Stimulated activated CD4-positive, alpha-beta T cell treated with anti-CD3 and anti-CD28 coated beads, Interleukin-15, amount 100 ng/mL, for 24 hours (primary cell): Measurements from ENCODE around the gene KLK4.
A peak's percentile ranks its signal among the peaks of the same experiment; 100 is the strongest.

Source experiments
- DNase-seq: peaks from one replicate; pipeline ENCODE4 v3.0.0-alpha.2; 2020

KLK4 gene

GRCh38 chr19:50911206-50912101 lies at the start of gene KLK4:
Gene KLK4 (minus strand): TSS chr19:50911395. CDS start chr19:50910738, 657 bp downstream.
- DNase-seq = no peak

GRCh38 chr19:50959731-50960500 lies 48.7 kb upstream of the KLK4 start:
- DNase-seq = no peak

DNA sequence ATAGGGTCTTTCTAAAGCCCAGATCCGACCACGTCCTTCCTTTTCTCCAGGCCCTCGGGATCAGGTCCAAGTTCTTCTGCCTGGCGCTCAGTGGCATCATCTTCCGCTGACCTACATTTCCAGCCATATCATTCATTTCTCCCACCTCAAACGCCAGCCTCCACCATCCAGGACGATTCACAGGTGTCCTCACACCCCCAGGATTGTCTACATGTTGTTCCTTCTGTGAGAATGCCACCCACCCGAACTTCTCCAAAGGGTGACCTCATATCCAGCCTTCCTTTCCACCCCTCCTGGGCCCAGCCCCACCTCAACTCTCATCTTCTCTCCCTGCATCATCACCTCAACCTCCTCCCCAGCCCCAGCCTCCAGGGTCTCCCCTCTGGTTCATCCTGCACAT lies 46.4 kb upstream of the KLK4 start:
- DNase-seq = no peak

DNA sequence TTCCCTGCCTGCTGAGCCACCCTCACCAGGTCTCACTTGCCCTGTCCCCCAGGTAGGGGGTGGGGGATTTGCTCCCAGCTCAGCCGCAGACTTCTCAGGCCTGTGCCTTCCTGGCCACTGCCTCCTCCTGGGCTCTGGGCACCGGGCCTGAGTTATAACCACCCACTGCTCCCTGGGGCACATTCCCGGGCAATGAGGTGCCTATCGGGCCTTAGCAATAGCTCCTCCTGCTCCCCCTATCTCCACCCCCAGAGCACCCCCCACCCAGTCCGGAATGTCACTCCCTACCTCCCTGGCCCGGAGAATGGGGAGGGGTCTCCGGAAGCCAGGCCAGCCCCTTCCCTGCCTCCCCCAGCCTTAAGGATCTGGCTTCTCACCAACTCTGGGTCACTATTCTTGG lies 41.7 kb upstream of the KLK4 start, which contains the start of gene KLK5:
Gene KLK5, minus strand, starts transcription at position 129 of the 400 bp plus-strand sequence. CDS start 381 bp downstream, outside the sequence.
- no peak for DNase-seq

GRCh38 chr19:50949861-50950260 lies 38.7 kb upstream of the KLK4 start:
- no peak for DNase-seq

DNA sequence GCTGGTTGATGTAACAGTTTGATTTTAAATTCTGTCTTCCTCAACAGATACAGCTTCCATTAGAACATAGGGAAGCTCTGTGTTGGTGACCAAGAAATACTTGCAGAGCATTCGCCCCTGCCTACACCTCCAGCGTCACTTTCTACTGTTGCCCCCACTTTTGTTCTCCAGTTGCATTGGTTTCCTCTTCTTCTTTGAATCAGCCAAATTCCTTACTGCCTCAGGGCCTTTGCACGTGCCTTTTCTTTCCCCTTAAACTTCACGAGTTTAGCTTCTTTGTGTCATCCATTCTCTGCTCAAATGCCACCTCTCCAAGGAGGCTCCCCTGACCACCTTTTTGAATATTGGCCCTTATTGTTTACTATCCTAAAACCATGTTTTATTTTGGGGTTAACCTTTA lies 35.9 kb upstream of the KLK4 start:
- DNase-seq = no peak

- no peak for DNase-seq
Observed at GRCh38 chr19:50944795-50945194, 33.6 kb upstream of the KLK4 start.

- DNase-seq = no peak
Observed at GRCh38 chr19:50943074-50943828, 32.1 kb upstream of the KLK4 start.

- no peak for DNase-seq
Observed at GRCh38 chr19:50939596-50939995, 28.4 kb upstream of the KLK4 start.

GRCh38 chr19:50933640-50934039 lies 22.4 kb upstream of the KLK4 start:
- no peak for DNase-seq

DNA sequence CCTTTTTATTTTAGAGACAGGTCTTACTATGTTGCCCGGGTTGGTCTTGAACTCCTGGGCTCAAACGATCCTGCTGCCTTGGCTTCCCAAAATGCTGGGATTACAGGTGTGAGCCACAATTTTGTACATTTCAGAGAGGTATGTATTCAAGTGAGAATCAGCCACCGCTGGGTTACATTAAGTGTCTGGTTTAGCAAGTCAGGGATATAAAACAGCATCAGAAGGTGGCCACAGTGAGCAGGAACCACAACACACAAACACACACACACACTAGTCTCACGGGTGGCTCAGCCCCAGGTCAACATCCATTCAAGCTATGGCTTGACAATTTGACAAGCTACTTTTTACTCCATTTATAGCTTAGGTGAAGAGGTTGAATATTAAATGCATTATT lies 21.5 kb upstream of the KLK4 start:
- no peak for DNase-seq

DNA sequence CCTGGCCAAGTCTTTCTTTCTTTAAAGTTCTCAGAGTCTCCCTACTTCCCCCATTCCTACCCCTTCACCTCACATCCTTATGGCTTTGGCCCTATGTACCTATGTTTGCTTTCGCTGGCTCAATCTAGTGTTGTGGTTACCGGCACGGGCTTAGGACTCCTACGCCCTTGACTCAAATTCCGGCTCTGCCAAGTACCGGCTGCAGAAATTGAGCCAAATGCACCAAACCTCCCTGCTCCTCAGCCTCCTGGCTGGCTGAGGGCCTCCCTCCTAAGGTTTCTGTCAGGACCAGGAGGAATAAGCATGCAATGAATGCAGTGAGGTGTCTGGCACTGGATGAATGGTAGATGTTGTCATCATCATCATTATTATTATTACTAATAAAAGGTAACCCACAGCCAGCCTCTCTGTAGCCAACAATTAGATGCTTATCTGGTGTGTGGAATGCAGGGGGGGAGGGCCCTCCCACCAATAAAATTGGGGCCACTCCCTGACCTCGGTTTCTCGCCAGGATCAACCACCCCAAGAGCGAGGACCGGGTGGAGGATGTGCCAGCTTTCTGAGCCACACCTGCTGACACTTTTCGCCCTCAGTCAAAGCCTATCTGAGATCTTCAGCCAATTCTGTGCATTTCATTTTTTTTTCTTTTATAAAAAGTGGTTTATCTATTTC lies 21.0 kb upstream of the KLK4 start:
- DNase-seq = no peak

DNA sequence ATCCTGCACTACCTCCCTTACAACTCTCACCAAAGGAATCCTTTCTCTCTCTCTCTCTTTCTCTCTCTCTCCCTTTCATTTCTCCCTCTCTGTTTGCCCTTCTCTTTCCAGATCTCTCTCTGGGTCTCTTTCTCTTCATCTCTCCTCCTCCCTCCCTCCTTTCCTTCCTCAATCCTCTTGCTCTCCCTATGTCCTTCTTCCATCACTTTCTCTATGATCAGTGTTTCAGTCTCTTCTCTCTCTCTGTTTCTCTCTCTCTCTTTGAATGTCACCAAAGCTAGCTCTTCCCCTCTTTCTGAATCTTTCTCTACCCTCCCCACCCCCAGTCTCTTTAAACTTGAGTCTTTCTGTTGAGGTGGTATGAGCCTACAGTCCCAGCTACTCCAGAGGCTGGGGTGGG lies 19.8 kb upstream of the KLK4 start:
- no peak for DNase-seq

- DNase-seq = no peak
Observed at GRCh38 chr19:50928831-50929230, 17.6 kb upstream of the KLK4 start.

GRCh38 chr19:50926144-50926543 lies 14.9 kb upstream of the KLK4 start:
- no peak for DNase-seq

- DNase-seq = no peak
Observed at GRCh38 chr19:50925734-50926133, 14.5 kb upstream of the KLK4 start.

DNA sequence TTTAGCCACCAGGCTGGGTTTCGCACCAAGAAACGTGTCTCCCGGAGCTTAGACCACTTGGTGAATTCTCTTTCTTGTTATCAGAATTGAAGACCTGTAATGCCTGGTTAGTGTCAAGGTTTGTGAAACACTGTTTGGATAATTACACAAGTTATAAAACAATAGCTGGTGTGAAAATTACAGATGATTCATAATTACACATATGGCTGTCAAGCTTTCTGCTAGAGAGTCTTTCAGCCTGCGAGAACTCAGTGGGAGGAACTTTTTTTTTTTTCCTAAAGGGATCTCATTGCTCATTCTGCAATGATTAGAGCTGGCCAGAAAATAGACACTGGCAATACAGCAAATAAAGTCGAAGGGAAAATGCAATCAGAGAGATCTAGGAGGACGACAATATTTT lies 13.4 kb upstream of the KLK4 start:
- DNase-seq = no peak

DNA sequence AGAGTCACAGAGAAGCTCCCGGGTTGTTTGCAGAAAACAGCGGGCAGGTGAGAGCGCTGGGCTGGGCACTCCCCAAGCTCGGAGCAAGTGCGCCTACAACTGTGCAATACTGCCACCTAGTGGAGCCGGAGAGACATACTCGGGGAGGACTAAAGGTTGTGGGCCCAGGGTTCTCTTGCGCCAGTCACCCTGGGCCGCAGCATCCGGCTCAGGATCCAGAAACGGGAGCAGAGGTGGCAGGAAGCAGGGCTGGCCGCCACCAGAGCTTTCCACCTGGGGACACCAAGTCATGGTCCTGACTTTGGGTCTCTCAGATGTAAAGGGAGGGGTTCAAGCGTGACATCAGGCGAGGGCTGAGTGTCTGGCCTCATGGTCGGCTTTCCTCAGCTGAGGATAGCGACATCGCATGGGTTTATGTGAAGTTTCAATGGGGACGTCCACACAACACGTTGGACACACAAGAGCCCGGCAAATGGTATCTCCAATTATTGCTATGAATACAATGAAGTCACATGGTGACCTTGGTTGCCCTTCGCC lies 11.2 kb upstream of the KLK4 start:
- peak; percentile 84 for DNase-seq

DNA sequence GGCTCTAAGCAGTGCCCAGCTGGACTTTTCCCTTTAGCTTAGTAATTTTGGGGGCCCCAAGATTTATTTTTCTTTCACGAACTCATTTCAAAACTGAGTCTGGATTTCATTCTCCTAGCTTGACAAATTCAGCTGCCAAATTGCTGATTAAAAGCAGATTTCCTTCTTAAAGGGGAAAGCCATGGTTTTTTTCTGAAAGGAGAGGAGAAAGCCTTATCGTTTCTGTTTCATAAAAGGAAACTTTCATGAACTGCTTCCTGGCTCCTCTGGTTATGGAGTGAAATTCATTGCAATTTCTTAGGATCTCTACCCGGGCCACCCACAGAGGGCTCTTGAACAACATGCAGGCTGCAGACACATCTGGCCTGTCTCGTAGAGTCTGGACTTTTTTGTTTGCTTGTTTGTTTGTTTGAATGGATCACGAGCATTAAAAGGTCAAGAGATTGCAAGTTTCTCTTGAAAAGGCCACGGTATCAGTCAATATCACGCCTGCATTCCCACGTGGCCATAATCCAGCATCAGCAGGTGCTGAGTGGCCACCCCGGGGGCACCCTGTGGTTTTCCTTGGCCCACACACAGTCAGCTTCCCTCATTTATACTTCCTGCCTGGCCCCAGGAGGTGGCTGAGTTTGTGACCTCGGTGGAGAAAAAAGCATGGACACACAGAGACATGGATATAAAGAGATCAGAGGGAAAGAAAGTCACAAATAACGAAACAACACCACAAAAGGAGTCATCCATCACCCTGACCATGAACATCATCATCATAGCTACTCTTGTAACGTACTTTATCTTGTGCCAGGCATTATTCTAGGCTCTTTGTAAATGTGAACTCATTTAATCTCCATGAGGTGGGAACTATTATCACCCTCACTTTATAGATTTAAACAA lies 10.5 kb upstream of the KLK4 start:
- no peak for DNase-seq

- no peak for DNase-seq
Observed at GRCh38 chr19:50916069-50916468, 4.9 kb upstream of the KLK4 start.
